SIG-M5 (cell line): ENCODE data around the gene TM9SF3.

Experiments used
- DNase-seq: peaks from one replicate; lab custom pipeline; 2025; lab: John Stamatoyannopoulos, UW

Gene TM9SF3

DNA sequence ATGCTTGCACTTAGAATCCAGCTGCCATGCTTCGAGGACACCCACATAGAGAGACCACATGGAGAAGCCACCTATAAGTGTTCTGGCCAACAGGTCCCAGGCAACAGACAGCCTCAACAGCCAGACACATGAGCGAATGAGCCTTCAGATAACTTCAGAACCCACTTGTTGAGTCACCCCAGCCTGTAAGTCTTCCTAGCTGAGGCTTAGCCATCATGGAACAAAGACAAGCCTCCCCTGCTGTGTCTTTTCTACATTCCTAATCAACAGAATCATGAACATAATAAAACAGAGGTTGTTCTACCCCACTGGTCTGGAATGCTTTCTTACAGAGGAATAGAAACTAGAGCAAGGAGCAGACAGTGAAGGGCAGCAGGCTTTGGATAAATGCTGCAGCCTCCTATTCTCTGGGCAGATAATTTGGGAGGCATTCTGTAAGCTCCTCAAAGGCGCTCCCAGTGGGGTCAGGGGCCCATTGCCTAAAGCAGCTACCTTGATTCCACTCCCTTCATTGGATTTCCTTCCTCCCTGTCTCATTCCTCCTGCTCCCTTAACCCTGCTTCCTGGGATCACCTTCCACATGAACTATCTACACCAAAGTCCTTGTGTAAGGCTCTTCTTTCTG, 77.7 kb downstream of the TM9SF3 start:
- DNase-seq, result no peak

DNA sequence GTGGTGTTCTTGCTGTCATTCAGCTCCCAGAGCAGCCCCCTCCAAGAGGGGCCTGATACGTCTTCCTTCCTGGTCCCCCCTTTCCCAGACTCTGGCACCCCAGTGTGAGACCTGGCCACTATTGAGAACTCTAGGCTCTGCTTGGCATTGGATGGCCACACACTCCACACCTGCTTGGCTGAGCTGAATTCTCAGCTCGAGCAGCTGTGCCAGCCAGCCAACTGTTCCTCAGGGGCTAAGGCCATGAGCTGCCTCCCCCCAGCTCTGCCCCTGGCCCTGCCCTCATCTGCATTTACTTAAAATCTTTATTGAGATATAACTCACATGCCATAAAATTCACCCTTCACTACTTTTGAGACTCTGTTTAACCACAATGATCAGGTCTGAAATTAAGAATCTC, 79.8 kb downstream of the TM9SF3 start:
- no peak for DNase-seq

DNA sequence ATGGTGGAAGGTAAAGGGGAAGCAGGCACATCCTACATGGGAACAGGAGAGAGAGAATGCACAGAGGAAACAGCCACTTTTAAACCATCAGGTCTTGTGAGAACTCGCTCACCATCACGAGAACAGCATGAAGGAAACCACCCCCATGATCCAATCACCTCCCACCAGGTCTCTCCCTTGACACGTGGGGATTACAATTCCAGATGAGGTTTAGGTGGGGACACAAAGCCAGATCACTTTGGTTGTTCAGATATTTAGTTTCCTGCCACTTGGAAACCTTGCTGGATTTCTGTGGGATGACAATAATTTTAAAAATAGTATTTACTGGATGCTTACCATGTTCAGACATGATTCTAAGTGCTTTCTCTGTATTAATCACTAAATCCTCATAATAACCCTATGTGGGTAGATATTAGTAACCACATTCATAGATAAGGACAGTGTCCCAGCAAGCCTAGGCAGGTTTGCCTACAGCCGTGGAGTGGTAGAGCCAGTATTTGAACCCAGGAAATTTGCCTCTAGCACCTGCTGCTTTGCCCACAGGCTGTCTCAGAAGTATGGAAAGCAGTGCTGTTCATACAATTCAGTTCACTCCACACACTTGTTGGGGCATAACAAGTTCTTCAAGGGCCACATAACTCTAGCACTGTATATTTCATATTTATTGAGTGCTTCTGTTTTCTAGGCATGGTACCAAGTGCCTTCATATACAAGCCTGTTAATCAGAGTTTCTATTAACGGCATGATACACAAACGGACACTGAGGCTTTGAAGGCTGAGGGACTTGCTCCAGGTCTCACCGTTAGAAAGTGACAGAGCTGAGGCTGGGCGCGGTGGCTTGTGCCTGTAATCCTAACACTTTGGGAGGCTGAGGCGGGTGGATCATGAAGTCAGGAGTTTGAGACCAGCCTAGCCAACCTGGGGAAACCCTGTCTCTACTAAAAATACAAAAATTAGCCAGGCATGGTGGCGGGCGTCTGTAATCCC, 81.4 kb downstream of the TM9SF3 start:
- no peak for DNase-seq

DNA sequence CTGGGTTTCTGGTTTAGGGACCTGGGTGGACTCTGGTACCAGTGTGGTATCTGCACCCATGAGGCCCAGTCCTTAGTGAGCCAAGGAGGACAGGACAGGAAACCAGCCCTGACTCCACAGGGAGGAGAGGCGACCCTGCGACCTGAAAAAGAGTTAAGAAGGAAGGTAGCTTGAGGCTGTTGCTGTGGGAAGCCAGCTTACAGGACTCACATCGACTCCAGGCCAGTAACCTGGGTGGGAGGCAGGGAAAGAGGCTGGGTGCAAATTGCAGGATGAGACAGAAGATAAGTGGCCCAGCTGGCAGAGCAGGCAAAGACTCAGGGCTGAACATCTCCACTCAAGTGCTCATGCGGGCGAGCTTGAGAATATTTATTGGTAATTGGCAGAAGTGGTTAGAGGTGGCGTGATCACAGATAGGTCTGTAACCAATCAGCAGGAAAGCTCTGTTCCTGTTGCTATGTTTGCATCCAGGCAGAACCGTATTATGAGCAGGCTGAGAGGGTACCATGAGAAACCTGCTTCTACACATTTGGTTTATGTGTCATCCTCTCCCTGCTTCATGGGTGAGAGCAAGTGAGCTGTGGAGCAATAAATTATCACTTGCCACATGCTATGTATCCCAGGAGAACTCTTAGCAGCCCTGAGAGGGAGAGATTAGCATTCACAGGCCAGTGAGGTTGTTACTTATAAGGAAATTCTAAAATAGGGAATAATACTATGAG, 84.1 kb downstream of the TM9SF3 start:
- DNase-seq, result no peak

DNA sequence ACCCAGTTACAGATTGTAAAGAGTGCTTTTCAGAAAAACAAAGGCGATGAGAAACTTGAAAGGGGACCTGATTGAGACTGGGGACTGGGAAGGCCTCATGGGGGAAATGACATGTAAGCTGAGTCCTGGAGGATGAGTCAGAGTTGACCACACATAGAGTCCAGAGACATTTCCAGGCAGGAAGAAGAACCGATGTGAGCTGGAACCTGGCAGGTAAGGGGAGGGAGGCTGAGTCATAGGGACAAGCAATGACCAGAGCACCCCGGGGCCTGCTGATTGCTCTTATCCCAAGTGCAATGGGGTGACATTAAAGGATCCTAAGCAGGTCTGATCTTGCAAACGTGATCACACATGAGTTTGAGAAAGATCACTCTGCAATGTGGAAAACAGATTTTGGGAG, 84.8 kb downstream of the TM9SF3 start:
- DNase-seq, result no peak

DNA sequence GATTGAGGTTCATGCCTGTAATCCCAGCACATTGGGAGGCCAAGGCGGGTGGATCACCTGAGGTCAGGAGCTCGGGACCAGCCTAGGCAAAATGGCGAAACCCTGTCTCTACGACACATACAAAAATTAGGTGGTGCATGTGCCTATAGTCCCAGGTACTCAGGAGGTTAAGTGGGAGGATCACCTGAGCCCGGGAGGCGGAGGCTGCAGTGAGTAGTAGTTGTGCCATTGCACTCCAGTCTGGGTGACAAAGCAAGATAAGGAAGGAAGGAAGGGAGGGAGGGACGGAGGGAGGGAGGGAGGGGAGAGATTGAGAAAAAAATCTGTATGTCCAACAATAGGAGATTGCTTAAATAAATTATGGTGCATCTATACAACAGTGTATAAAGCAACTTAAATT, 86.3 kb downstream of the TM9SF3 start:
- DNase-seq, result no peak

DNA sequence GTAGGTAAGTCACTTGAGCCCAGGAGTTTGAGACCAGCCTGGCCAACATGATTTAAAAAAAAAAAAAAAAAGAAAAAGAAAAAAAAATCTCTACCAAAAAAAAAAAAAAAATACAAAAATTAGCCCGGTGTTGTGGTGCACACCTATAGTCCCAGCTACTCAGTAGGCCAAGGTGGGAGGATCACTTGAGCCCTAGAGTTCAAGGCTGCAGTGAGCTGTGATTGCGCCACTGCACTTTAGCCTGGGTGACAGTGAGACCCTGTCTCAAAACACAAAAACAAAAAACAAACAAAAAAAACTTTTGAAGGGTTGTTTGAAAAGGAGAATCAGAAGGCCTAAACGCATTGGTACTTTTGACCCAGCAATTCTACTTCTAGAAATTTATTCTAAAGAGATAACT, 86.8 kb downstream of the TM9SF3 start:
- DNase-seq, result no peak

DNA sequence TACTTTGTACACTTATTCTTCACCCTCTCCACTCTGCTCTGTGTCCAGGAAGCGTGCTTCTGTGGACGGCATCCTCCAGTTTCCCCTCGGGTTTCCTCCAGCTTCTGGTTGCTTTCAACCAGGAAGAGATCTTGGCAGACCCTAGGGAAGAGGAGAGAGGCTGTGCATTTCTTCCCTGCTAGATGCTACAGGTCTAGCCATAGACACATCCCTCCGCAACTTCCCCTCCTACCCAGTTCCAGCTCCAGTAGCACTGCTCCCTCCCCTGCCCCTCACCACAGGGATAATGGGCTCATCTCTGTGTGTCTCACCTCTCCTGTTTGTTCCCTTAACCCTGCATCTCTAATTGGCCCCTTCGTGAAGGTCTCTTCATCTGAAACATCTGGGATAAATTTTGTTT, 89.4 kb downstream of the TM9SF3 start:
- DNase-seq, result no peak

DNA sequence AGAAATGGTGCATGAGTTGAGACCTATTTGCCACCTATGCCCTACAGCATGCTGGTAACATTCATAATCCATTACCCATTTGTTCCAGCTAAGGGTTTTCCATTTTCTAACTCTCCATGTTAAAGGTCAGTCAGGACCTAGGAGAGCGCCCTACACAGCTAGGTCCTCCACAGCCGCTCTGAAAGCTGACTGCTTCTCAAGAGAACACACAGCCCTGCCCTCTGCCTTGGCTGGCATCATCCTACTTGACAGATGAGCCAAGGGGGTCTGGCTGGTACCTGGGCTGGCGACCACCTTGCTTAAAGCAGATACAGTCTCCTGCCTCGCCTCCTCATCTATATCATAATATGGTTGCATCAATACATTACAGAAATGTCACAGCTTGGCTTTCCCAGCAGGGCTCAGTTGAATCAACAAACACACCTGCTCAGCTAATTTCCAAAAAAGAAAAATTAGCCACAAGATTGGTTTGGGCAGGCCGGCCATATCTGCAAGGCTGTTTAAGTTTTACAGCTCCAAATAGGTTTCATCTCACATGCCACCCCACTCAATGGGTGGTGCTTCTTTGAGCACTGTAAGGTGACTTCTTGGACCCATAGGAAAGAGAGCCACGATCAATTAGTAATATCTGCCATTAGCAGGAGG, 90.4 kb downstream of the TM9SF3 start:
- no peak for DNase-seq

DNA sequence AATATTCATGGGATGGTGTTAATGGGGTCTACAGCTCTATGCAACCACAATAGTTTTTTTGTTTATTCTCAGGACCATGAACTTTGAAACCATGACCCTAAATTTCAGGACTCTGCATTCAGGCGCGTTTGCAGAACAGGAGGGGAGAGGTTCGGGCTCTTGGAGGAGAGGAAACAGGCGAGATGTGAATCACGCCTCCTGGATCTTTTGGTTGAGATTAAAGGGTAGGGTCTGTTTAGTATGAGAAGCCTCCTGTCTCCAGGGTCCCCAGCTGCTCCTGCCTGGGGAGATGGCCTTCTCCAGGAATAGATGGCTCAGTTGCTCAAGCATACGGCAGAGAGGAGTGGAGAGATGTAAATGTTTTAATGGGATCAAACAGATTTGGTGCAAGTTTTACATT, 91.3 kb downstream of the TM9SF3 start:
- no peak for DNase-seq

DNA sequence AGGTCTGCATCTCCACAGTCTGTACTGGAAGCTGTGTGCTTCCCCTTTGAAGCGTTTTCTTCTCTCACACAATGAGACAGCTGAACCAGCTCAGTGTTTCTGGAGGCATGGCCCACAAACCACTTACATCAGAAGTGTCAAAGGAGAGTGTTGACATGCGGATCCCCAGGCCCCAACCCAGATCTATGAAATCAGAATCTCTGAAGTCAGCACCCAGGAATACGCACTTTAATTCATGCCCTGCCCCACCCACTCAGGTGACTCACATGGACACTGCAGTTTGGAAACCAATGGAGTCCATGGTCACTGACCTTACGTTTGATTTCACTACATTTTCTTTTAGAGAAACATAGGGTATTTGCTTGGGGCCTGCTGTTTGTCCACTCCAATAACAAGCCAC, 92.1 kb downstream of the TM9SF3 start:
- no peak for DNase-seq

DNA sequence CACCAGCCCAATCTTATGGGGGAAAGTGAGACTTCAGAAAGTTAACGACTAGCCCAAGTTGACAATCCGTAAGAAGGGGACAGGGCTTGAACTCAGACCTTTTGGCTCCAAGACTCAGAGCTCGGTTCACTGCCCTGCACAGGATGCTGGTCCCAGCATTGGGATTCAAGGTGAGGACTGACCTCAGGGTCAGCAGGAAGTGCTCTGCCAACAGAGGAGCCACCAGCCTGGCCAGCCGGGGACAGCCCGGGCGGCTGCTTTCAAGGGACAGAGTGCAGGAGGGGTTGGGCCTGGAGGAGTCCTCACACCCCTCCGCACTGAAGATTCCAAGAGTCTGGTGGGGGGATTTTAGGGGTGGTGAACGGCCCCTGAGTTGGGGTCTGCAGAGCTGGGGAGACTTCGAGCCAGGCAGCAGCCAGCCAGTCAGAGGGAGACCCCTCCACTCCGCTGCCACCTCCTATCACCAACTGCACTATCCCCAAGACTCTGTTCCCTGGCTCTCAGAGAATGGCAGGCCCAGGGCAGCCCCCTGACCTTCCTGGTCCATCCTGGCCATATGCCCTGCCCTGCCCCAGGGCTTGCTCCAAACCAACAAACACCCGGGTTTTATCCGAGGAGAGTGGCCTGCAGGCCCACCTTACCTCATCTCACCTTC, 92.8 kb downstream of the TM9SF3 start:
- DNase-seq, result no peak

DNA sequence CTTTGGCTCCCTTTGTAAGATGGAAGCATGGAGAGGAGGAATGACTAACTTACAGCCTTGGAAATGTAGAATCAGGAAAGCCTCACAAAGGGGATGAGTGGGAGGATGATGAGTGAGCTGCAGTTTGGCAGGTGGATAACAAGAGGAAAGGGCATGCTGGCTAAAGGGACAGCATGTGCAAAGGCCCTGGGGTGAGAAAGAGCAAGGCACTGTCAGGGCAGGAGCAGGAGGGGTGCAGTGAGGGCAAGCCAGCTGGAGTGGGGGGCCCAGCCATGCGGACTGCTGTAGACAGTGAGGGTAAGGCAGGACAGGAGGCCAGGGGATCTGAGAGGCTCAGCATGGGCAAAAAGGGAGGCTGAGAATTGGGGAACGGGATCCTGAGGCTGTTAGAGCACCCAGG, 93.6 kb downstream of the TM9SF3 start:
- no peak for DNase-seq

DNA sequence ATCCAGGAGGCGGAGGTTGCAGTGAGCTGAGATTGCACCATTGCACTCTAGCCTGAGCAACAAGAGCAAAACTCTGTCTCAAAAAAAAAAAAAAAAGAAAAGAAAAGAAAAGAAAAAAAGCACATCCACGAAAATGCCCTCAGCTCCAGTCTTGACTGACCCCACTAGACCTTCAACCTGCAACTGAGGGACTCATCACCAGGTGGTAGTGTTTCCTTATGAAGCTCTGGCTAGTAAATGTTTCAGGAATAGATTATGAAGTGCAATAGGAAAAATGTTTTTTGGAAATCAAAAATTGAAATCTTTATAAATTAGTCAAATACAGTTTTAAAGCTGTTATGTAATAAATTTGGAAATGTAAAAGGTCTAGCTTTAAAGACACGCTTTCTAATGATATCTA, 95.5 kb downstream of the TM9SF3 start:
- DNase-seq, result no peak

DNA sequence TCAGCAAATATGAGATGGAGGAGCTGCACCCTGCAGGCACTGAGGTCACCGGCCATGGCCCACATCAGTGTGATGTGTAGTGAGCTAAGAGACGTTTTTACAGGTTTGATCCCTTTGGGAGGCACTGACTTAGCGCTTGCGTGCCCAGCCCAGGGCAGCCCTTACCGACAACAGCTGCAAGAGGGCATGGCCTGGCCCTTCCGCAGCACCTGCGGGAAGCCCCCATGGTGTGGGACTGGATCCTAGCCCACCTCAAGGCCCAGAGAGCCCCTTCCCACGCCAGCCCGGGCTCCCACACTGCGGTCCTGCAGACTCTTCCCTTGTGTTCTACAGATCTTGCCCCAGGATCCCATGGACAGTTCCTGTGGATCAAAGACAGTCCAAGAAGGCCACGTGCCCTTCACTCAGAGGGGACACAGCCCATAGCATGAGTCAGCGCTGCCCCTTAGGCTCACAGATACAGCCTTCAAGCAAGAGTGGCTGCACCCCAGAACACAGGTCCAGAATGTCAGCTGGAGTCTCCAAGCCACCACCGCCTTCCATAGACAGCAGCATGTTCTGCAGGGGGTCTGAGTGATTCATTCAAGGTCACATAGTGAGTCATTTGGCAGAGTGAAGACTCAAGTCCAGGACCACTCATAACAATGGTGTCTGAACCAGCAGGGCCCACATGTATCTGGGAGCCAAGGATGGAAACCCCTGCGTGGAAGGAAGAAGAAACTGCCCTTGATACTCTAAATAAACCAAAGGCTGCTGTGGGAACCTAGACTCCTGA, 98.5 kb downstream of the TM9SF3 start:
- no peak for DNase-seq

DNA sequence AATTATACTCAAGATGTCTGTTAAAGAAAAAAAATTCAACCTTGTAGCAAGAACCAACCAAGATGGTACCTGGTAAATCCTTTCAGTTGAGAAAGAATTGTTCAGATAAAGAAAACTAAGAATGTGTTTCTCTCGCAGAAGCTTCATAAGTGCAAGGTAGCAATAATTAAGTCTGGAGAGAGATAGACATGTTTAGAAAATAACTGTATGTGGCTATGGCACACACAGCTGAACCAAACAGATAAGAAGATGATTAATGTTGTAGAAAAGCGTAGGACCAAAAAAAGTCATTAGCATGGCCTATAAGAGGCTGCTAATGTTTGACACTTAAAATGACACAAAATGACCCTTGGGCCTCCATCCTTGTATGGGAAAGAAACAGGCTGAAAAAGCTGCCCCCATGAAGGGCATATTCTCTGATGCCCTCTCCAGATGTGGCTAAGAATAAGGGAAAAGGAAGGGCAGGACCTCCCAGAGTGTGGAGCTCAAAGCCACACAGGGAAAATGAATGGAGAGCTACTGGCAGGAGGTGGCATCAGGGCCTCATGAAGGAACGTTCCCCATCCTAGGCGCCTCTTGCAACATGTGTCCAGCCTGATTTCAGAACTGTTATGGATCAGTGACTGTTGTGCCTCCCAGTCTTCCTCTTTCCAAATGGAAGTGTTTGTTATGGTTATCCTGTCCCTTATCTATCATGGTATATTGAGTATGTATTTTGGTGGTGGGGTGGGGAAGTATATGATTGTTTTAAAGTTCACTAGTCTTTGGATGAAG, 103.8 kb downstream of the TM9SF3 start:
- DNase-seq, result no peak

DNA sequence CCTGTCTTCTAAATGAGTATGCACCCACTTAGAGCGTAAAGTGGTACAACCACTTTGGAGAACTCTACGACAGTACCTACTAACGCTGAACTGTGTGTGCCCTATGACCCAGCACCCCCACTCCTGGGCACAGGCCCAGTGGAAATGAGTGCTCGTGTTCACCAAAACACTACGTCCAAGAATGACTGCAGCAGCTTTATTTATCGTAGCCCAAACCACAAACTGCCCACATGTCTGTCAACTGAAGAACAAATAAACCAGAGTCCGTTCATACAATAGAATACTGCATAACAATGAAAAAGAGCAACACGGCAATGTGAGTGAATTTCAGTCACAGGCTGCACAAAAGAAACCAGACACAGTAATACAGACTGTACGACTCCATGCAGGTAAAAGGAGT, 108.5 kb downstream of the TM9SF3 start:
- DNase-seq, result no peak

DNA sequence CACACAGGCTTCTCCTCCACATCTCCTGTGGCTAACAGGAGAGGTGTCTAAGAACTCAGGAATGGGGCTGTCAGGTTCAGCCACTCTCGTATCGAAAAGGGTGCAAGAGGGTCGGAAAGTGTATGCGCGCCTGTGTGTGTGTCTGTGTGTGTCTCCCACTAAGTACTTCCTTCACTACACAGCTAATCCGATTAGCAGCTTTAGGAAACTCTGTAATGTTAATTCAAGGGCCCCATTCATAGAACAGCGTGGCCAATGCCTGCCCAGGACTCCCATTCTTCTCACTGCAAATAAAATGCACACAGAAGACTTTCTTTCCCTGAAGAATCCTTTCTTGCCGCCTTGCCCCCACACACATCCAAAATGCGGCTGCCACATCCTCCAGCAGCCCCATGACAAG, 112.9 kb downstream of the TM9SF3 start:
- no peak for DNase-seq

DNA sequence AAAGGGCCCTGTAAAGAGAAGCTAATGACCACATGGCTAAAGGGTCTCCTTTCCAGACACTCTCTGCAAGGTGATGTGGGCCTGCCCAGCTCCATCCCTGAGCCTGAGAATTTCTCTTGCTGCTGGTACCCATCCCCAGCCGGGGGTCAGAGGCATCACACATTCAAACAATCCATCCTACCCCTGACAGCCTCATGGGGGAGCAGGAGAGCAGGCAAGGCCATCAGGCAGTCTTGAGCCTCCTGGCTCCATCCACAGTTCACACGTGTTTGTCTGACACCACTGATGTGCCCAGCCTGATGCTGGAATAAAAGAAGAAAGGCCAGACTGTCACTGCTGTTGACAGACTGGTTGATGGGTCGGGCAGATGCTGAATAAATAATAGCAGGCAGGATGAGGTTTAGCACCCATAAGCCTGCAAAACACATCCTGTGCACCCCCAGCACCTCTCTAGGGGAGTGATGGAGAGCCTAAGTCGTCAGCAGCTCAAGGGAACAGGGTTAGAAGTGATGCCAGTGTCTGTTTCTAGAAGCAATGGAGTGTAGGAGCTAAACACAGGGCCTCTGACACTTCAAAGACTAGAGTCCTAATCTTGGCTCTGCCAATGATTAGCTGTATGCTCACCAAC, 116.6 kb downstream of the TM9SF3 start:
- no peak for DNase-seq

DNA sequence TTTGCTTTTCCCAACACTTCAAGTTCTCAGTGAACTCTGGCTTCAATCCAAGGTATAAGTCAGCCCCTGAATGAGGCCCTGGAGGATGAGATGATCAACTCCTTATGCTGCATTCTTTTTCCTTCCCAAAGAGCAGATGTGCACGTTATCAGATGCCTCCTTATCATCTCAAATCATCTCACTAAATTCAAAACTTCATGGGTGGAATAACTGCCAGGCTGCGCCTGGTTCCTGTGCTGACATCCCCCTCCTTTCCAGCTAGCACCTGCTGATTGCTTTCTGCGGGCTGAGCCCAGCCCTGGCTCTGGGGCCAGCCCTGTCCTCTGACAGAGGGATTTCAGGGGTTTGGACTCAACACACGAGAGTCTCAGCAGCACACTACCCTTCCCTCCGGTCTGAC, 118.0 kb downstream of the TM9SF3 start:
- DNase-seq, result no peak
